Epidermal melanocyte (primary cell): ENCODE data around the gene NKX1-2.

Experiments used
- DNase-seq: peaks from one replicate; pipeline ENCODE4 v3.0.0; 2011; ENCODE audit warnings: low spot score; ENCODE audit not compliant: insufficient read length

The NKX1-2 gene

DNA sequence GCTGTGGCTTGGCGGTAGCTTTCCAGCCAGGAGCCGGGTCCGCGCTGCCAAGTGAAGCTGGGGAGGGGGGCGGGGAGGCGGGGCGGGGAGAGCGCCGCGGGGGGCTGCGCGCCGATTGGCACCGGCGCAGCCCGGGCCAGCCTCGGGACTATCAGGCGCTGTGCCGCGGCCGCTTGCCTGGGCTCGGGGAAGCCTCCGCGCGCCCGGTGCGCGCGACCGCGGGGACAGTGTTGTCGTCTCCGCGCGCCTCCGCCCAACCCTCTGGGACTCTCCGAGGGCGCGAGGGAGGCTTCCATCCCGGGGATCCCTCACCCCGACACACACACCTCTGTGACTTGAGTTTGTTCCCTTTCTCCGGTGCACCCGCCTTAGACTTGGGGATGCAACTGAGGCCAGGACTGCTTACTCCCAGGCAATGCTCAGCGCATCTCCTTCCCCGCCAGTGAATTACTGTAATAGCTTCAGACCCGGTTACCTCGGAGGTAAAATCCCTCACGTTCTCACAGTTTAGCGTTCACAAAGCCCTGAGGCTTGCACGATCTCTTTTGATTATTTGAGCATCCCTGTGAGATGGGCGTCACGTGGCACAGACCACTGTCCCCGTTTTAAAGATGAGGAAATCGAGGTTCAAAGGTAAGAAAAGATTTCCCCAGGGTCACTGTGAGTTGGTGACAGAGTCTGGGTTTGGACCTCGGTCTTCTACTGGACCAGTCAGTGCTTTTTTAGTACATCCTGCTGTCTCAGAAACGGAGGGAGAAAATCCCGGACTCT, at the start of gene NKX1-2:
TSS of gene NKX1-2 (minus strand) at position 24 of the 771 bp plus-strand sequence. CDS start 92 bp downstream, outside the sequence.
- no peak for DNase-seq

DNA sequence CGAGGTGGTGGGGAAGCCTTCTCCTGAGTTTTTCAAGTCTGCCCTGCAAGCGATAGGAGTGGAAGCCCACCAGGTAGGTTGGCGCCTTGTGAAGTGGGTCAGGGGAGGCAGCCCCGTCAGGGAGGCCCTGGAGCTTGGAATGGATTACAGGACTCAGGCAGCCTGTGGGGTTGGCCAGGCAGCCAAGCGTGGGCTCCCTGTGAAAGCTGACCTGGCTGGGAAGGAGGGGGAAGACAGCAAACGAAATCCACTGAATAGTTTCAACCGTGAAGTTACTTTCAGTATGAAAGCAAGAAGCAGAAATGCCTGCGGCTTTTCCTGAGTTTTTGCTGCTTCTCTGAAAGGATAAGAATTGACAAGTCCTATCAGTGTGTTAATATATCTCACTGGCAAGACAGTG, 48.2 kb upstream of the NKX1-2 start:
- no peak for DNase-seq

- no peak for DNase-seq
Observed at GRCh38 chr10:124497196-124497881, 47.5 kb upstream of the NKX1-2 start.

- DNase-seq, result no peak
Observed at GRCh38 chr10:124496620-124497019, 46.8 kb upstream of the NKX1-2 start.

GRCh38 chr10:124496150-124496549, 46.3 kb upstream of the NKX1-2 start:
- DNase-seq, result no peak

DNA sequence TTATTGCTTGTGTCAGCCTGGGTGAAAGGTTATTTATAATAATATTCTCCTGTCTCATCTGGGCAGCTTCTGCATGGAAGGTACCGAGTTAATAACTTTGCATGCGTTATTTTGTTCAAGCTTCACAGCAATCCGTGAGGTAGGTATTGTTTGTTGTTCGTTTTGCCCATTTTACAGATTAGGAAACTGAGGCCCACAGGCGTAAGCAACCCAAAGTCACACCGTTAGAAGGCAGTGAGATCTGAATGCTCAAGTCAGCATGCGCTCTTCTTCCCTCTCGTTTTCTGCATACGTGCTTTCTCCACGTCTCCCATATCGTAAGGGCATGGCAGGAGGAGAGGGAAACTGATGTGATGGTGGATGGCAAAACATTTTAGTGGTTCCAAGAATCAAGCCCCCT, 45.9 kb upstream of the NKX1-2 start:
- no peak for DNase-seq

DNA sequence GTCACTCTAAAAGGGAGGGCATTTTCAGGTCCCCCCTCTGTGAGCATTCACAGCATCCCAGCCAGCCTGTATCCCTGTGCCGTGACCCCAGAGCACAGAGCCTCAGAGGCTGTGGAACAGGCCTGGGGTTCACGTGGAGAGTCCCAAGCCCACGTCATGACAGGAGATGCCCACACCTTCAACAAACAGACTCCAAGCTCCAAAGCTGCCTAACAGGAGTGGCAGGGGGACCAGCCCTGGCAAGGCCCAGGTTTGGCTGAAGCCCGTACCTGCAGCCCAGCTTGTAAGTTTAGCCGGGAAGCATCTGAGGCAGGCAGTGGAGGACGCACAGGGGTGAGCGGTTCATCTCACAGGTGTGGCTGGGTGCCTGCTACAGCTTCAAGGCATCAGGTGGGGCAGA, 45.3 kb upstream of the NKX1-2 start:
- DNase-seq, result no peak

- DNase-seq, result no peak
Observed at GRCh38 chr10:124494046-124494807, 44.4 kb upstream of the NKX1-2 start.

DNA sequence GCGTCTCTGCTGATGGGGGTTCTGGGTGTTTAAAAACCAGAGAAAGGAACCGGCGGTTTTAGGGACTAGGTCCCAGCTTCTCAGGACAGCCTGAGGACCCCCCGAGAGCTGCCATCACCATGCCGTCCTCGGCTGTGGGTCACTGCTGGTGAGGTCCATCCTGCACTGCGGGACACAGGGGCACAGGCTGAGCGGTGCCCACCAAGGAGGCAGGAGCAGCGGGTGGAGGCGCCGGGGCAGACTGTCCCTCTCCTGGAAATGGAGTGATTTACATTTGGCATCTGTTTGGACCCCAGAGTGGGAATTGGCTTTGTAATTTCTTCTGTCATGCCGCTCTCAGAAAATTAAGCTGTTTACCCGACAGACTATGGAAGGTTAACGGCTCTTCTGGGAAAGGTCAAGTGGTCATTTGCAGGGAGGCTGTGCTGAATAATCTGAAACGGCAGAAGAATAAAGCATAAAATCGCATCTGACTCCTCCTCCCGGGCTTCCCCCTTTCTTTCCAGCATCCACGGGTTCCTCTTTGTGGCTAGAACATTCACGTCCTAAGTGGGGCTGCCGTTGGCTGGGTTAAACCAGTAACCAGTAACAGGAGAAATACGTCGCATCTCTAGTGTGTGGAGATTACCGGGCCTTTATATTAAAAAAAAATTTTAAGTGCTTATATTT, 43.5 kb upstream of the NKX1-2 start:
- no peak for DNase-seq

DNA sequence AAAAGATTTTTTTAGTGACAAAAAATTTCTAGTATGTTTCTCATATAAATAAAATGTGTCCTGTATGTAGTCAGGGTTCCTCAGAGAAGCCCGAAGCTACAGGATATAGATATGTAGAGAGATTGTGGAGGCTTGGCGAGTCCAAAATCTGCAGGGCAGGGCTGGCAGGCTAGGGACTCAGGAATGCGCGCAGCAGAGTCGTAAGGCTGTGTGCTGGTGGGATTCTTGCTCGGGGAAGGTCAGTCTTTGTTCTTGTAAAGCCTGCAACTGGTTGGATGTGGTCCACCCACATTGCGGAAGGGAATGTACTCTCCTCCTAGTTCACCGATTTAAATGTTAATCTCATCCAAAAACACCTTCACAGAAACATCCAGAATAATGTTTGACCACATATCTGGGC, 42.4 kb upstream of the NKX1-2 start:
- DNase-seq, result no peak

DNA sequence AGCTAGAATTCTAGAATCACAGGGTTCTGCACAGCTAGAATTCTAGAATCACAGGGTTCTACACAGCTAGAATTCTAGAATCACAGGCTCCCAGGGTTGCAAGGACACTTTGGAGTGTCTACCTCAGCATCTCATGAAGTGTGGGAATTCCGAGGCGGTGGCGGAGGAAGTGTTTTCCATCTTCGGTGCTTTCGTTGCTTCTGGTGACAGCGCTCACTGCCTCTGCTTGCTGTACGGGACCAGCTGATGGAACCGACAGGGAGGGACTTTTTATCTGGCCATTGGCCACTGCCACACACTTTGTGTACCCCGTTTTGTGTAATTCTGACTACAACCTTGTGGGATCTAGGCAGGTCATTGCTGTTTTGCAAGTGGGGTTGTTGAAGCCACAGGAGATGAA, 41.3 kb upstream of the NKX1-2 start:
- no peak for DNase-seq

GRCh38 chr10:124486635-124487034, 36.8 kb upstream of the NKX1-2 start:
- no peak for DNase-seq

DNA sequence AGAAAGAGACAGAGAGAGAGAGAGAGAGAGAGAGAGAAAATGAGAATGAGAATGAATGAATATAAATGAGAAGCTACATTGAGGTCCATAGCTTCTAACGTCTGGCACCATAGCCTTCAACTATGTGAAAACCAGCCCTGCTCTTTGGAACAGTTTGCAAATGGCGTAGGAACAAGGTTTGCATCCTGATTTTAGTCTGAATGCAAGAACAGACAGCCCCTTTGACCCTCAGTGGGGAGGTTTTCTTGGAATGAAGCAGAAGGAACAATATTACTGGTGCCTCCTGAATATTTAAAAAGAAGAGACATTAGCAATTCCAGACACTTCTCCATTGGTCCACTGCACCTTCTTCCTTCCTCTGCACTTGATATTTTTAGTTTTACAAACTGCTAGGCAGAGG, 34.8 kb upstream of the NKX1-2 start:
- no peak for DNase-seq

DNA sequence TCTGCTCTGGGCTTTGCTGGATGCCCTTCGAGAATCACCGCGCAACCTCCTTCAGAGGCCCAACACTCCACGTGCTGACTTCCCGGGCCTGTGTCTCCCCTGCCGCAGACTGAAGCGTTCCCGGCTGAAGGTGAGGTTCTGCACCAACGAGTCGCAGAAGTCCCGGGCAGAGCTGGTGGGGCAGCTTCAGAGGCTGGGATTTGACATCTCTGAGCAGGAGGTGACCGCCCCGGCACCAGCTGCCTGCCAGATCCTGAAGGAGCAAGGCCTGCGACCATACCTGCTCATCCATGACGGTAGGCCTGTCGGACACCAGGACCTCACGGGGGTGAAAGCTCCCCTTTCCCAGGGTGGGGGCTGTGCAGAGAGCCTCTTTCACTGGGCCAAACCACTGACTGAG, 34.2 kb upstream of the NKX1-2 start:
- no peak for DNase-seq

GRCh38 chr10:124482876-124483275, 33.0 kb upstream of the NKX1-2 start:
- DNase-seq, result no peak

- no peak for DNase-seq
Observed at GRCh38 chr10:124482236-124482800, 32.5 kb upstream of the NKX1-2 start.

DNA sequence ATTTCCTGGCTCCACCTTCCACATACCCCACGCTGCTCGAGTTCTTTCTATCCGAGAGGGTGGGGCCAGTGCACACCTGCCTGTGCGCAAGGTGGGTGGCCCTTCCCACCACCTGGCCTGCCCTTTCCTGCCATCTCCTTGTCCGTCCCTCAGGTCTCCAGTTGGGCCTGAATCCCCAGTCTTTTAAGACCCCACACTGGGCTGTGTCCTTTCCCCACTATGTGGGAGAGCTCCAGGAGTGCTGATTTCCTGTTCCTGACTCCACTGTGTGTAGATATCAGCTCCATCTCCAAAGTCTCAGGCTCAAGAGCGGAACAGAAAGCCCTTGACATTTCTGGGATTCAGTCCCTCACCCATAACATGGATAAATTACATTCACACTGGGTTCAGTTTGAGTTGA, 31.9 kb upstream of the NKX1-2 start:
- DNase-seq, result no peak

DNA sequence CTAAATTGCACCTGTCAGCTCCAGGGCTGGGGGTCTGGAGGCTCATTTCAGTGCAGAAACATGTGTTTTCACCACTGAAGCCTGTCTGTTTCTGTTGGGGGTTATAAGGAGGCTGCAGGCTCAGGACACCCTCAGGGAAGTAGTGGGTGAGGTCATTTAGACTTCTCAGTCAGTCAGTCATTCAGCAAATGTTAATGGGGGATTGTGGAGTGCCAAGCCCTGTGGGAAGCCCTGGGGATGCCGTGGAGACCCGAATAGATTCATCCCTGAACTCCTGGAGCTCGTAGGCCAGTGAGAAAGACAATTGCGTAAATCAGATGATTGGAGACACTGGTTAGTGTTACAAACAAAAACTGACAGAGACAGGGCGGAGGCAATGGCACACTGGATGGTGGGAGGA, 31.0 kb upstream of the NKX1-2 start:
- no peak for DNase-seq

- DNase-seq, result no peak
Observed at GRCh38 chr10:124478515-124478914, 28.7 kb upstream of the NKX1-2 start.

DNA sequence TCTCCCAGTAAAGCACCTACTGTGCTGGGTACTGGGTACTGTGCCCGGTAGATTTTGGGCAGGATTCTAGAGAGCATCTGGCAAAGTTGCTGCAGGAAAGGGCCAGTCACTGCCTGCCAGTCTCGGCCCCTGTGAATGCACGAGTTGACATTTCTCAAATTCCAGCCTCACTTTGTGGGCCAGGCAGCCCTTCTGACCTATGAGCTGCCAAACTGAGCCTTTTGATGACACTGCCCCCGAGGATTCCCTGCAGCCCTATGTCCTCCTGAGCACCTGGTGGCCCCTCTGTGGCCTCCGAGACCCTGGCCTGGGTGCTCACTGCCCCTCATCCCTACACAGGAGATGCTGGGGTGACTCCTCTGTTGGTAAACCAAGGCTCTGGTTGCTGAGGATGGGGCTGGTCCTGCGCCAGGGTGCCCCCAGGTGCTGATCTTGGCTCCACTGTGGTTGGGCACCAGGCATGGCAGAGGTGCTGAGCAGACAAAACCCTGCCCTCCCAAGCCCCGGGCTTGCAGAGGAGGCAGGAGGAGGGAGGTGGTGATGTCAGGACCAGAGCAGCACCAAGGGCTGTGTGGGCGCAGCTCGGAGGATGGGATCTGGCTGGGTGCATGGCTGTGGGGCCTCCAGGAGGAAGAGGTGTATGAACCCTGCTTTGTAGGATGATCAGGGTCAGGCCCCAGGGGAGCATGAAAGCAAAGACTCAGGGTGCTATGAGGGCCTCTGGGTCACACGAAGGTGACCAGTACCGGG, 28.0 kb upstream of the NKX1-2 start:
- DNase-seq, result no peak
